Stomach (tissue), 9 donors: ENCODE measurements around the gene VKORC1. TPM values are rescaled to one million over a fixed set of nuclear protein-coding genes. Genes with fewer than 3 reads are reported as not detected.

Experiments
- DNase-seq, 2 donors: peaks; one replicate each; pipeline versions ENCODE4 v3.0.0 to v3.0.0-alpha.2; 2013 to 2019
- H3K27ac ChIP-seq, 5 donors: fragments of 200-600 bp in 4 of 5; sonication (generic) in 4 of 5; one replicate each; pipeline ENCODE4 v1.5.1; 2013 to 2019; ENCODE audit warnings: mild to moderate bottlenecking in 1 of 5, moderate library complexity in 1 of 5
- H3K27me3 ChIP-seq, 3 donors: fragments of 200-600 bp; sonication (generic); one replicate each; pipeline ENCODE4 v1.5.1; 2017 to 2019; ENCODE audit warnings: mixed run types in 1 of 3
- H3K36me3 ChIP-seq, 4 donors: fragments of 200-600 bp; sonication (generic); 1 replicate in 3 of 4; 2 replicates in 1 of 4; pipeline ENCODE4 v1.5.1; 2016 to 2019
- H3K4me1 ChIP-seq, 4 donors: fragments of 200-600 bp; sonication (generic); one replicate each; pipeline ENCODE4 v1.5.1; 2016 to 2019
- H3K4me3 ChIP-seq, 4 donors: fragments of 200-600 bp; sonication (generic) in 3 of 4; one replicate each; pipeline ENCODE4 v1.5.1; 2016 to 2019; ENCODE audit warnings: mild to moderate bottlenecking in 1 of 4
- H3K9me3 ChIP-seq, 4 donors: fragments of 200-600 bp; sonication (generic); one replicate each; pipeline ENCODE4 v1.5.1; 2016 to 2019
- EP300 ChIP-seq: sonication (generic); formaldehyde crosslinking; IDR thresholded peaks from one replicate; pipeline ENCODE4 v1.6.1; 2017; ENCODE audit warnings: antibody characterized with exemption
- POLR2A ChIP-seq, 4 donors: fragments of 450-650 bp; IDR thresholded peaks; one replicate each; pipeline ENCODE4 v1.6.1; 2016; ENCODE audit warnings: antibody characterized with exemption in 4 of 4, control low read depth in 2 of 4, mild to moderate bottlenecking in 1 of 4, moderate library complexity in 1 of 4
- POLR2AphosphoS5 ChIP-seq, 3 donors: sonication (generic); formaldehyde crosslinking; IDR thresholded peaks; one replicate each; pipeline ENCODE4 v1.6.1; 2016; ENCODE audit warnings: antibody characterized with exemption in 3 of 3
- WGBS, 5 donors: extraction: QIAGEN DNeasy Blood & Tissue Kit in 3 of 5; methylation state at CpG; one replicate each; pipeline versions ENCODE4 v1.1.5 to v1.1.7; 2013 to 2018; 5-methylcytosine and 5-hydroxymethylcytosine counted together
- intact Hi-C: fragments of 100-400 bp; cut with DNase I; formaldehyde crosslinking; loops from one replicate; pipeline ENCODE4 v1.15.1; 2023; ENCODE audit warnings: low total_unique reads
- polyA plus RNA-seq, 3 donors: library from polyadenylated mRNA; stranded (reverse); fragments of 200-250 nt; gene quantifications; one replicate each; pipeline ENCODE4 v1.2.3, GENCODE V29; 2013
- total RNA-seq, 5 donors: library from RNA; depleted of rRNA; stranded (reverse); fragments of >200 nt; gene quantifications; one replicate each; pipeline versions ENCODE4 v1.1.0 to v1.2.3, GENCODE V29; 2014 to 2016
- TF ChIP-seq, protein P1 (sequence below), 7 experiments: fragments of 450-650 bp in 4 of 7; fragments of 200-600 bp in 3 of 7; sonication (generic) in 3 of 7; IDR thresholded peaks; one replicate each; pipeline ENCODE4 v1.5.1; 2016 to 2019; ENCODE audit warnings: antibody characterized with exemption in 7 of 7, control low read depth in 2 of 7, mild to moderate bottlenecking in 1 of 7
- donor health status: healthy with polysubstance abuse.
- donor health status: Bipolar disorder and iron deficiency.
- donor health status: healthy.

The VKORC1 gene
- total and polyA plus RNA-seq, 8 donors, result 20.1 to 191 (median 58.0) TPM

DNA sequence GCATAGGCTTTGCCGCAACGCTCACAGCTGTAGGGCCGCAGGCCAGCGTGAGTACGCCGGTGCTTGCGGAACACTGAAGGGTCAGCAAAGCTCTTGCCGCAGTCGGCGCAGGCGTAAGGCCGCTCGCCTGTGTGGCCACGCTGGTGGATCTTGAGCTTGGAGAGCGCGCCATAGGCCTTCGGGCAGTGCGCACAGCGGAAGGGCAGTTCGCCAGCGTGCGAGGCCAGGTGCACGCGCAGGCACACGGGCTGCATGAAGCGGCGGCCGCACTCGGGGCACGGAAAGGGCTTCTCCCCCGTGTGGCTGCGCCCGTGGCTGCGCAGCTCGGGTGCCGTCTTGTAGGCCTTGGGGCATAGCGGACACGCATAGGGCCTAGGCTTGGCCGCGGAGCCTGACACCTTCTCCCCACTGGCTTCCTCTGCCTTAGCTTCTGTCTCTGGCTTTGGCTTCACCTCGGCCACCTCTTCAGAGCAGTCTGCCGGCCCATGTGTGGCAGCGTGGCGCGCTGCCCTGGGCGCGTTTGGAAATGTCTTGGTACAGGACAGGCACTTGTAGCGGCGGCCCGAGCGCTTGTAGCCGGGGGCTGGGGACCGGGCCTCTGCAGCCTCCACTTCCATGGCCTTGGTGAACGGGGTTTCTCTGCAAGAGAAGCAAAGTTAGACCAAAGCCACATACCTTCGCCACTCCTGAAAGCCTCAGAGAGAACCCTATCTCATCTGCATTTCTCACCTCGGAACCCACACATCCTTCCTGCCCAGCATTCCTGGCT is 30.6 kb downstream of the VKORC1 start:
- Histone ChIP-seq H3K36me3 (peaks cover 19 to 48% (median 39%) of the 10 kb centered on the region in 4 donors), H3K27me3 (no peaks in the 10 kb centered on the region), H3K4me1 (peaks cover 10 to 40% (median 14%) of the 10 kb centered on the region in 4 donors), H3K9me3 (no peaks in the 10 kb centered on the region), H3K4me3 (peak overlapping the region in 1 of 4 donors; percentile 3), H3K27ac (peak overlapping the region in 4 of 5 donors; percentile 43 to 74 (median 56))
- peak in 1 of 2 donors; percentile 3 for DNase-seq
- no peak for TF ChIP-seq POLR2A (IDR thresholded peaks at IDR 0.05)
- no peak for TF ChIP-seq POLR2AphosphoS5 (IDR thresholded peaks at IDR 0.05)
- TF ChIP-seq, protein P1, sequence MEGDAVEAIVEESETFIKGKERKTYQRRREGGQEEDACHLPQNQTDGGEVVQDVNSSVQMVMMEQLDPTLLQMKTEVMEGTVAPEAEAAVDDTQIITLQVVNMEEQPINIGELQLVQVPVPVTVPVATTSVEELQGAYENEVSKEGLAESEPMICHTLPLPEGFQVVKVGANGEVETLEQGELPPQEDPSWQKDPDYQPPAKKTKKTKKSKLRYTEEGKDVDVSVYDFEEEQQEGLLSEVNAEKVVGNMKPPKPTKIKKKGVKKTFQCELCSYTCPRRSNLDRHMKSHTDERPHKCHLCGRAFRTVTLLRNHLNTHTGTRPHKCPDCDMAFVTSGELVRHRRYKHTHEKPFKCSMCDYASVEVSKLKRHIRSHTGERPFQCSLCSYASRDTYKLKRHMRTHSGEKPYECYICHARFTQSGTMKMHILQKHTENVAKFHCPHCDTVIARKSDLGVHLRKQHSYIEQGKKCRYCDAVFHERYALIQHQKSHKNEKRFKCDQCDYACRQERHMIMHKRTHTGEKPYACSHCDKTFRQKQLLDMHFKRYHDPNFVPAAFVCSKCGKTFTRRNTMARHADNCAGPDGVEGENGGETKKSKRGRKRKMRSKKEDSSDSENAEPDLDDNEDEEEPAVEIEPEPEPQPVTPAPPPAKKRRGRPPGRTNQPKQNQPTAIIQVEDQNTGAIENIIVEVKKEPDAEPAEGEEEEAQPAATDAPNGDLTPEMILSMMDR (IDR thresholded peaks at IDR 0.05), result no peak
- TF ChIP-seq EP300, result no peak
- WGBS, 5 donors, result 87 to 94% (median 91%) methylated on average over 25 to 56 of the region's 56 CpGs
- intact Hi-C loops, result no loop called here

DNA sequence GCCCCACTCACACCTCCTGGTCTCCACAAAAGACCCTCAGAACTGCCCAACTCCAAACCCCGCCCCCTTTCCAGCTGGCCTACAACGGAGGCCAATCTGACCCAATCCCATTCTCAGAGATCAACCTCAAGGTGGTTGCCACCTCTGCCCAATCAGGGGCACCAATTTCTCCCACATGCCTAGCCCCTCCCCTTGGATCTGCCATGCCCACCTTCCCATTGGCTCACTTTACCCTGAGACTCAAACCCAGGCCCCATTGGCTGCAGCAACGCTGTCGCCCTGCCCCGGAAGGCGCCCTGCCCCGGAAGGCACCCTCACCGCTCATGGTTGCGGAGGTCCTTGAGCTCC is 31.1 kb downstream of the VKORC1 start:
- no peak for DNase-seq
- WGBS, 5 donors, result 94 to 96% (median 95%) methylated on average over 9 of the region's 9 CpGs
- H3K36me3 ChIP-seq, result peaks cover 19 to 52% (median 40%) of the 10 kb centered on the region in 4 donors
- intact Hi-C loops, result no loop called here
- H3K9me3 ChIP-seq, result no peaks in the 10 kb centered on the region
- H3K27ac ChIP-seq, result peak overlapping the region in 2 of 5 donors; percentile 54 to 59
- no peaks in the 10 kb centered on the region for H3K27me3 ChIP-seq
- no peak overlapping the region for H3K4me3 ChIP-seq
- no peak for TF ChIP-seq POLR2AphosphoS5 (IDR thresholded peaks at IDR 0.05)
- no peak for TF ChIP-seq POLR2A (IDR thresholded peaks at IDR 0.05)
- peaks cover 10 to 40% (median 14%) of the 10 kb centered on the region in 4 donors for H3K4me1 ChIP-seq

DNA sequence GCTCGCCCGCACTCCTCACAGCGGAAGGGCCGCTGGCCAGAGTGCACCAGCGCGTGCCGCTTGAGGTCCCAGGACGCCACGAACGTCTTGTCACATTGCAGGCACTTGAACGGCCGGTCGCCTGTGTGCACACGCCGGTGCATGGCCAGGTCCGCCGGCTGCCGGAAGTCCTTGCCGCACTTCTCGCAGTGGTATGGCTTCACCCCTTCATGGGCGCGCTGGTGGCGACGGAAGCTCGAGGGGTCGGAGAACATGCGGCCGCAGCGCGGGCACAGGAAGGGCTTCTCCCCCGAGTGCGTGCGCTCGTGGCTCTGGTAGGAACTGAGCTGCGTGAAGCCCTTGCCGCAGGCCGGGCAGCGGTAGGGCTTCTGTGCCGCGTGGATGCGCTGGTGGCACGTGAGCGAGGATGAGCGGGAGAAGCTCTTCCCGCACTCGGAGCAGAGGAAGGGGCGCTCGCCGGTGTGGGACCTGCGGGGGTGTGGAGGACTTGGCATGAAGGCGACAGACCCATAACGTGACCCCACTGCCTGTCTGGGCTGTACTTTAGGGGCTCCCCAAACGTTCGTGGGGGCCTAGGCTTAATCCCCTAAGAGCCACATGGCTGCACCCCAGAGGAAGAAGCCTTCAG is 32.7 kb downstream of the VKORC1 start:
- no peaks in the 10 kb centered on the region for H3K27me3 ChIP-seq
- intact Hi-C loops, result no loop called here
- TF ChIP-seq, protein P1 (IDR thresholded peaks at IDR 0.05), result no peak
- TF ChIP-seq POLR2A (IDR thresholded peaks at IDR 0.05), result no peak
- no peak for TF ChIP-seq POLR2AphosphoS5 (IDR thresholded peaks at IDR 0.05)
- TF ChIP-seq EP300, result no peak

DNA sequence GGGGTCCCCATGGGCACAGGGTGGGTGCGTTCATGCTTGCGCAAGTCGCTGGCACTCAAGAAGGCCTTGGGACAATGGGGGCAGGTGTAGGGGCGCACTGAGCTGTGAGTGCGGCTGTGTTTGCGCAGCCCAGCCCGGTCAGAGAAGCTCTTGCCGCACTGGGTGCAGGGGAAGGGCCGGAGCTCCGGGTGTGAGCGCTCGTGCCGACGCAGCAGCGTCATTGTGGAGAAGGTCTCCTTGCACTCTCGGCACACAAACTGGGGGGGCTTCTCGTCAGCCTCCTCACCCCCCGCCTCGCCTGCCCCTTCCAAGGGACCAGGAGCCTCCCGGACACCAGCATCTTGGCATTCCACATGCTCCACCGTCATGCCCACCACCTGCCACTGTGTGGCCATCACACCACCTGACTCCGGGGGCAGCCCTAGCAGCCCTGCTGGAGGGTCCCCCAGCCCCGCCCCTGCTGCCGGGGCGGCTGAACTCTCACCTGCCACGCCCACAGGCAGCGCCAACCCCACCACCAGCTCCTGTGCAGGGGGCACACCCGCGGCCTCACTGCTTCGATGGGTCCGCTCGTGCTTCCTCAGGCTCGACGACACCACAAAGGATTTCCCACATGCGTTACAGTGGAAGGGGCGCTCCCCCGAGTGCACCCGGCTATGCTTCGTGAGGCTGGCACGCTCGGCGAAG is 33.3 kb downstream of the VKORC1 start:
- H3K27me3 ChIP-seq, result no peaks in the 10 kb centered on the region
- H3K27ac ChIP-seq, result no peak overlapping the region
- H3K36me3 ChIP-seq, result peaks cover 19 to 59% (median 42%) of the 10 kb centered on the region in 4 donors
- no peak overlapping the region for H3K4me3 ChIP-seq
- peaks cover 10 to 39% (median 14%) of the 10 kb centered on the region in 4 donors for H3K4me1 ChIP-seq
- TF ChIP-seq POLR2A (IDR thresholded peaks at IDR 0.05) (no peak), POLR2AphosphoS5 (IDR thresholded peaks at IDR 0.05) (no peak), EP300 (no peak)
- TF ChIP-seq, protein P1 (IDR thresholded peaks at IDR 0.05), result no peak
- no peaks in the 10 kb centered on the region for H3K9me3 ChIP-seq
- intact Hi-C loops, result no loop called here
- WGBS, 5 donors, result 94 to 97% (median 95%) methylated on average over 34 to 42 of the region's 42 CpGs
- DNase-seq, result no peak

More for the DNA sequence above, 32.7 kb downstream of the VKORC1 start:
- Histone ChIP-seq H3K36me3 (peaks cover 19 to 59% (median 42%) of the 10 kb centered on the region in 4 donors), H3K4me1 (peaks cover 10 to 40% (median 14%) of the 10 kb centered on the region in 4 donors), H3K27ac (no peak overlapping the region), H3K4me3 (no peak overlapping the region), H3K9me3 (no peaks in the 10 kb centered on the region)
- no peak for DNase-seq
- WGBS, 5 donors, result 96 to 98% (median 97%) methylated on average over 37 to 54 of the region's 54 CpGs
